Measurements from ENCODE around the gene MOGAT2.

- TF ChIP-seq CTCF (IDR thresholded peaks at IDR 0.05) (no peak), REST (IDR thresholded peaks at IDR 0.05; ENCODE audit: insufficient read depth in 1 of 2, low read depth in 2 of 2, low read length in 1 of 2) (no peak), POLR2AphosphoS5 (IDR thresholded peaks at IDR 0.05; ENCODE audit: low read depth, low read length) (no peak), SIN3A (IDR thresholded peaks at IDR 0.05; ENCODE audit: borderline replicate concordance, insufficient read depth, low read depth, low read length) (no peak)
Measured at GRCh38 chr11:75762158-75762557, 44.5 kb downstream of the MOGAT2 start.

Data from Panc1 (cell line).